GM21447 (cell line): ENCODE data around the gene PORCN.

ENCODE experiments used
- ATAC-seq: cut with Tn5 transposase; IDR thresholded peaks from one replicate; pipeline ENCODE4 v1.9.1; 2021; ENCODE audit not compliant: unreplicated experiment

PORCN gene

DNA sequence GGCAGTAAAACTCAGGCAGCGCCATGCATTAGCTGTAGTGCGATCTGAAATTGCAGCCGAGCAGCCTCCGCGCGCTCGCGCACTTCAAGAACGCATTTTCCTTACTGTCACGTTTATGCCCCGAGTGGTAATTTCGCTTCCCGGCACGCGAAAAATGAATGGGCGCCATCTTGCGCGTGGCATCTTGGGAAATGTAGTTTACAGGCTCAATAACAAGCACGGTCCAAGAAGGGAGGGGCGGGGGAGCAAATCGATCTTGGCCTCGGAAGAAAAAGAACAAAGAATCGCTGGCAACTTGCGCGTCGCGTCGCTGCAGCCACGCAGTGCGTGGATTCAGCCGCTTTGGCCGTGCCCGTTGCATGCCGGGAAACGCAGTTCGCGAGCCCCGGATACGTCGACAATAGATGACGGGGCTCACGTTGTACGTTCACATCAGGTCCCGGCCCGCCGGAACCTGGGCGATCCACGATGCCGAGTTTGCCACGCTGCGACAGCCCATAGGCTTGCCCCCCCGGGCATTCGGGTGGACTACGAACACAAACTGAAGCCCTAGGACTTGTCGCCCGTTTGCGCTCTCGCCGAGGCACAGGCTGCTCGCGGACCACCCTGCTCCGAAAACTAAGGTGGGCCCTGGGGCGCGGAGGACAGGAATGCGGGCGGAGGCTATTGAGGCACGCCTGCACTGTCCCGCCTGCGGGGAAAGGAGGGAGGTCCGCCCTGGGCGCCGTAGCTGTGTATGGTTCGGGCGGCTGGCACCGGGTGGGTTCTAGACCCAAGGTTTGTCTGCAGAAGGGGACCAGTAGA is 32.8 kb upstream of the PORCN start, which contains the start of gene FTSJ1:
TSS of gene FTSJ1 (plus strand) at position 426 of the 804 bp plus-strand sequence. CDS start 1,849 bp downstream, outside the sequence.
- ATAC-seq: peak; percentile 78

DNA sequence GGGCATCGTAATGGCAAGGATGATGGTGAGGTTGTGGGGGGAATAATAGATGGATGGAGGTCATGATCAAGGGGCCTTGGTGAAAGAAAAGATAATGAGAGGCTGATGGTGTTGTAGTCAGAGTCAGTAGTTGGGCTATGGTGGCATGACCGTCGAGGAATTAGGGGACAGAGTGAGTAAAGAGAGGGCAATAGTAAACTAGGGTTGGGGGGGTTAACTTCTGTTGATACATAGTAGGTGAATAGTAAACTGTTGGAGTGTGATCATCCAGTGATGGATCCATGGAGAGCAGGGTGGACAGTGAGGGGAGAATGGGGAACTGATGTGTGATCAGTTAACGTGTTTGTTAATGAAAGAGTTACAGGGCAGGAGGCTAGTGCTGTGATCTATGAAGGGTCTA is 31.9 kb upstream of the PORCN start:
- no peak for ATAC-seq

DNA sequence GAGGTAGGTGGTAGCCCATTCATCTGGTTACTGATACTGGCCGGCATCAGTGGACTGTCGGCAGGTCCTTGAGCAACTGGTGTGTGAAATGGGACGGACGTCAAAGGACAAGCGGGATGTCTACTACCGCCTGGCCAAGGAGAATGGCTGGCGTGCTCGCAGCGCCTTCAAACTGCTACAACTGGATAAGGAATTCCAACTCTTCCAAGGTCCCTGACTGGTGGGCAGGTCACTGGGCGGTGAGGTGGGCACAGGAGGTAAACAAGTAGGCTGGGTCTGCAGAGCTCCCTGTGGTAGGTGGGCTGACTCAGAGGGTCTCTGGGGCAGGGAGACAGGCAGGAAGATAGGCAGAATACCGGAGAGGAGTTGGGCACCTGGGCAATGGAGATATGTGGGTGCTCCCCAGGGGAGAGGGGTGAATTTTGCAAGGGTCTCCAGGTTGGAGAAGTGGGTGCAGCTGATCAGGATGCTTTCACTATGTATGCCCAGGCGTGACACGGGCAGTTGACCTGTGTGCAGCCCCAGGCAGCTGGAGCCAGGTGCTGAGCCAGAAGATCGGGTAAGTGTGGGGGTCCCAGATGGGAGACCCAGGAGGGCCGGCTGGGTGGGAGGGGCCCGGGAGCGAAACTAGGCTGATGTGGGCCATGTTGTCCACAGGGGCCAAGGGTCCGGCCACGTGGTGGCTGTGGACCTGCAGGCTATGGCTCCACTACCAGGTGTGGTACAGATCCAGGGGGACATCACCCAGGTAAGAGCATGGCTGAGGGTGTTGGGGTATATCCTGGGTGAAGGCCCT is 30.6 kb upstream of the PORCN start:
- ATAC-seq: no peak

DNA sequence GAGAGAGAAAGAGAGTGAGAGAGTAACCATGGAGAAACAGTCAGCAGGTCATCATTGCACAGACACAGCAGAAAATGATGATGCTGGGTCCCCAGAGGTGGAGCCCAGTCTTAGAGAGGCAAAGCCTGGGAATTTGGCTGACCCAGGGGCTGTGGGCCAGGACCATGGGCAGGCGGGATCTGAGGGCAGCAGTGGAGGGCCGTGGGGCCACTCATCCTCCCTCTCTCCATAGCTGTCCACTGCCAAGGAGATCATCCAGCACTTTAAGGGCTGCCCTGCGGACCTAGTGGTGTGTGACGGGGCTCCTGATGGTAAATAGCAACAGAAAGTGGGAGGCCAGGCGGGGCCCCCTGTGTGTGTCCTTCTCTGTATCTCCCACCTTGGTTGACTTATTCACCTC is 30.0 kb upstream of the PORCN start:
- ATAC-seq: no peak

DNA sequence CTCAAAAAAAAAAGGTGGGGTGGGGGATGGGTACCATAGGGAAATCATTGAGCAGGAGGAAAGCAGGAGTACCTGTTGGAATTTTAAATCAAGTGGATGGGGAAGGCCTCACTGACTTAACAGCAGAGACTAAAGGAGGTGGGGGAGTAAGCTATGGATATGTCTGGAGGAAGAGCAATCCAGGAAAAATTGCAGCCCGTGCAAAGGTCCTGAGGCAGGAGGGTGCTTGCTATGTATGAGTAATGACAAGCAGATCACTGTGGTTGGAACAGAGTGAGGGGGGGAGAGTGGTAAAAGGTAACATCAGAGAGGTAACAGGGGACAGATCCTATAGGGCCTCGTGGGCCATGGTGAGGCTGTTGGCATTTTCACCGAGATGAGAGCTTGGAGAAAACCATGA is 28.6 kb upstream of the PORCN start:
- ATAC-seq: no peak

DNA sequence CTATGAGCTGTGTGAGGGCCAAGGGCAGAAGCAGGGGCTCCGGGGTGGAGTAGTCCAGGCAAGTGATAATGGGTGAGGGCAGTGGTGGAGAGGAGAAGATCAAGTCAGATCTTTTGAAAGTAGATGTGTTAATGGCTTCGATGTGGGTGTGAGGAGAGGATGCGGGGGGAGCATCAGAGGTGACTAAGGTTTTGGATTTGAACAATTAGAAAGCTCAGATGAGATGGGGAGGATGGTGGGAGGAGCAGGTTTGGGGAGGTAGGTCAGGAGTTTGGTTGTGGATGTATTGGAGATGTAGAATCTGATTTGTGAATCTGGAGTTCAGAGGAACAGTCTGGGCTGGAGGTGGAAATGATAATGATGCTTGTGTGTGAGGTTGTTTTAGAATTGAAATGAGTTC is 28.2 kb upstream of the PORCN start:
- no peak for ATAC-seq

DNA sequence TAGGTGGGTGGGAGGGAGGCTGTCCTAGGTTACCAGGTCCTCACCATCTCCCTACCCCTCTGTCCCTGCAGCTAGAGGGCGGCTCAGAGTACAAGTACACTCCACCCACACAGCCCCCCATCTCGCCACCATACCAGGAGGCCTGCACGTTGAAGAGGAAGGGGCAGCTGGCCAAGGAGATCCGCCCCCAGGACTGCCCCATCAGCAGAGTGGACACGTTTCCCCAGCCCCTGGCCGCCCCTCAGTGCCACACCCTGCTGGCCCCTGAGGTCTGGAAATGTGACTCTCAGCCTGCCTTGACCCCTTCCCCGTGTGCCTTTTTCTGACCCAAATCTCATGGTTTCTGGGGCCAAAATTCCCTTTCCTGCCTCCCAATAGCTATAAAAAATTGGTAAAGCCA is 26.3 kb upstream of the PORCN start:
- no peak for ATAC-seq

DNA sequence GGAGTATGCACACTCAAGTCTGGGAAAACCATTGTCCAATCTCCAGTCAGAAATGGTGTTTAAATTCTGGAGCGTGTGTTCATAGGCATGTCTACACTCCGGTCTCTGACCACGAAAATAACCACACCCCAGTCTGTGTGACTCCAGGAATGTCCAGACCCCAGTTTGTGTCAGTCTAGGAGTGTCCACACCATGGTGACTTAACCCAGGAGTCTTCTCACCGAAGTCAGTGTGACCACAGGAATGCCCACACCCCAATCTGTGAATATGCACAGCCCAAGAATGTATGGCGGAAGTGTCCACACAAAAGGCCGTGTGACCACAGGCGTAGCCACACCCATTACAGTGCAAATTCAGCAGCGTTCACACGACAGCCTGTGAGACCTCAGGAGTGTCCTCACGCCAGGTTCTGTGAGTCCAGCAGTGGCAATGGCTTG is 21.4 kb upstream of the PORCN start:
- no peak for ATAC-seq

DNA sequence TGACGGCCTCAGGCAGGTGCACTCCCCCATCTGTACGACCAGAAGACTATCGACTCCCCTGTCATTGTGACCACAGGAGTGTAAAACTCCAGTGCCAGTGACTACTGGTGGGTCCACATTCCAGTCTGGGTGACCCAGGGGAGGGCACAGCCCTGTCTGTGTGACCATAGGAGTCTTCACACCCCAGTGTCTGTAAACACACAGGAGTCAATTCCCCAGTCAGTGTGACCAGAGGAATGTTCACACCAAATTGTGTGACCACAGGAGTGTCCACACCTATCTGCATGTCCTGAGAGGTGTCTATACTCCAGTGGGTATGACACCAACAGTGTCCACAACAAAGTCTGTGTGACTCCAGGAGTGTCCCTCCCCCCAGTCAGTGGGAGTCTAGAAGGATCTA is 20.8 kb upstream of the PORCN start:
- ATAC-seq: no peak

DNA sequence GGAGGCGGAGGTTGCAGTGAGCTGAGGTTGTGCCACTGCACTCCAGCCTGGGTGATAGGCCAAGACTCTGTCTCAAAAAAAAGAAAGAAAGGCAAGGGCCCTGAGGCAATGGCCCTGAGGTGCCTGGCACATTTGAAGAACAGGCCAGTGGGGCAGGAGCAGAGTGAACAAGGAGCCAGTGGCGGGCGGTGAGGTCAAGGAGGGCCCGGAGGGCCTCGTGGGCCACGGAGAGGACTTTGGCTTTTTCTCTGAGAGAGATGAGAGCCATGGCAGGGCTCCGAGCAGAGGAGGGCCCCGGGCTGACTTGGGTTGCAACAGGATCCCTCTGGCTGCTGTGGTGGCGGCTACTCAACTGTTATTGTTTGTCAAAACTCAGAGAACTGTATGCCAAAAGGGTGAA is 19.5 kb upstream of the PORCN start:
- ATAC-seq: no peak

DNA sequence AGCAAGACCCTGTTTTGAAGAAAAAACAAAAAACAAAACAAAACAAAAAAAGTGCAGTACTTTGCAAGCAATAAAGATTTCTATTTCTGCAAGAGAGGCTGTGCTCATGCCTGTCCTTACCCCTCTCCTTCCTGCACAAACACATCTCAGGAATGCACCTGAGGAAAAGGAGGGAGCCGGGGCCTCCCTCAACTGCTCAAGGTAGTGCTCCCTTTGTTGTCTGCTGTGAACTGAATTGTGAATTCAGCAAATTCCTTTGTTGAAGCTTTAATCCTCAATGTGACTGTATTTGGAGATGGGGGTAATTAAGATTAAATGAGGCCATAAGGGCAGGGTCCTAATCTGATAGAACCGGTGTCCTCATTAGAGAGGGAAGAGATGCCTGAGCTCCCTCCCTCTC is 18.9 kb upstream of the PORCN start:
- ATAC-seq: no peak

DNA sequence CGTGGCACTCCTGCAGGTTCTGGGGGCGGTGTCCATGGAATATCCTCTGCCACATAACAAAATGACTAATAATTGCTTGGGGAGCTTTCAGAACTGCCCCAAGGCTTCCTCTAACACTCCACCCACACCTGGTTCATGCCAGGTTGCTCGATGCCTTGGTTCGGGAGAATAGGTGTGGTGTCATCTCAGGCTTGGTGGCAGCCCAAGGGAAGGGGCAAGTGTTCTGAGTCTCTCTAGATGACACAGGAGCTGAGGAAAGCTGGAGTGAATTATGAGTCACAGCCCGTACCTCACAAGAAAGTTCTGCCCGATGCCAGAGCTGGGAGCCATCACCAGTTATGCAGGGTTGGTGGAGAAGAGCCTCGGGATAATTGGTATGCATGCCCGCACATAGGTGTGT is 18.1 kb upstream of the PORCN start:
- ATAC-seq: no peak

DNA sequence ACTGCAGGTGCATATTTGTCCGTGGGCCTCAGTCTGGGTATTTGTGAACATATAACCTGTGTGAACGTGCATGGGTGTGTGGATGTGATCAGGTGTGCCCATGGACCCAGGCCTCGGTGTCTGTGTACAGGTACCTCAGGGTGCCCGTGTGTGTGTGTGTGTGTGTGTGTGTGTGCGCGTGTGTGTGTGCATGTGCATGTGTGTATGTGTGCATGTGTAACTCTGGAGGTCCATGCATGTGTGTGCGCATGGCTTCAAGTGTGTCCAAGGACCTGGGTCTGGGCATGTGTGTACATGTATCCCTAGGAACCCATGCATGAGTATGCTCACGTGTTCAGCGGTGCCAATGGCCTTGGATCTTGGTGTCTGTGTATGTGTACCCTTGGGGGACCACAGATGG is 17.0 kb upstream of the PORCN start:
- no peak for ATAC-seq

DNA sequence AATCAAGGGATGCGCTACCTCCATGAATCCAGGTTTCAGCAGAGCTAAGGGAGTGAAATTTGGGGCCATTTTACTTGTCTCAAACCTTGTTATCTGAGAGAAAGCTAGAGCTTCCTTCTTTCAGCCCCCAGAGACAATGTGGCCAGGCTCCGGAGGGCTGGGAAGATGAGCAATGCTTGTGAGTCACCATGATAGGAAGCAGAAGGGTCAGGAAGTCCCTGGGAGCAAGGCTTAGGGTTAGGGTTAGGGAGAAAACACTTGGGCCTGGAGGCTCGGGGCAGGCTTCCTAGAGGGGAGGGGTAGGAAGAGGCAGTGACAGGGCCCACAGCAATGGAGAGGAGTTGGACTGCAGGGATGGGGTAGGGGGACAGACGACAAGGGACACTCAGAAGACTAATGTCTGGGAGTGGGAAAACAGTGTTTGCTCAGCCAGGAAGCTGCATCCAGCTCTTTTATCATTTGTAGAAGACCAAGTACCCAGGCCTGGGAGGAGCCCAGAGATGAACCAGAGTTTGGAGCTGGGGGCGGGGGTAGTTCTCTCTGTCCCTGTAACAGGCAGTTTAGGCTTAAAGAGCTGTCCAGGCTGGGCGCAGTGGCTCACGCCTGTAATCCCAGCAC is 16.4 kb upstream of the PORCN start:
- ATAC-seq: no peak

DNA sequence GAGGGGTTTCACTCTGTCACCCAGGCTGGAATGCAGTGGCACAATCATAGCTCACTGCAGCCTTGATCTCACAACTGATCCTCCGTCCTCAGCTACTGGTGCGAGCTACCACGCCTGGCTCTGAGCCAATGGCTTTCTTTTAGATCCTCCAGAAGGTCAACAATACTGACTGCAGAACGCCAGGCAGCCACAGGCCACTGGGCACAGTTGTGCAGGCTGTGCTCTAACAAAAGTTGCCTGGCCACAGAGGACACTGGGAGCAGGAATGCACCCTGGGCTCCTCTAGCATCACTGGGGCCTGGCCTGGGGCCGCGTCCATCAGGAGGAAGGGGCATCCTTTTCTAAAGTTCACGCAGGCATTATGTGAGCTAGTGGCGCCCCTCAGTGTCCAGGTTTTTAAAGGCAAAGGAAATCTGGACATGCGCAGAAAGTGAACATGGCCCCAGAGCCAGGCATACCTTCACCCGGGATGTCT is 14.9 kb upstream of the PORCN start:
- no peak for ATAC-seq

DNA sequence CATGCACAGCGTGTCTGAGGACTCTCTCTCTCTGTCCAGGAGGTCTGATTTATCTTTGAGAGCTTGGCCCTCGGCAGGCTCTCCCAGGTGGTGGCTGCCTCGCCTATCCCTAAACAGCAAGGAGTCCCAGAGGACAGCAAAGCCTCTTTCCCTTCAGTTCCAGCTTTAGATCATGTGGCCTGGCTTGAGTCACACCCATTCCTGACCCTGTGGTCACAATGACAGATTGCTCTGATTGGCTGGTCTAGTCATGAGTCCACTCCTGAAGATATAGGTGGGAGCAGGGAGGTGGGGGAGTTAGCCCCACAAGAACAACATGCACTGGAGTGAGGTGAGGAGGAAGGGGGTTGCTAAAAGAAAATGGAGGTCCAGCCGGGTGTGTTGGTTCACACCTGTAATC is 12.1 kb upstream of the PORCN start:
- no peak for ATAC-seq

DNA sequence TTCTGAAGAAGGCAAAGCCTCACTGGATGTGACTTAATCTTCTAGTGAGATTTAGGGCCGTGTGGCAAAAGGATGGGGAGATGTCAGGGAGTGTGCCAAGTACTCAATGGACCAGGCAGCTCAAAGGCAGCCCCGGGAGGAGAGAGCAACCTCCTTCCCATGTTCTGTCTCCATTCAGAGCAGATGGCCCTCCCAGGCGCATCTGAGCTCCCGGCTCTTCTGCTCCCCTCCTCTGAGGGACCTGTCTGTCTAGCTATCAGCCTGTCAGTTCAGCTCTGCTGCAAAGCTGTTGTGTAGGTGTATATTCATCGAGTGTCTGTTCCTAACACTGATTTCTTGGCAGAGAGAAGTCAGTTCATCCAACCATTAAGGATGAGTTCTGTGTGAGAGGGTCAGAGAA is 10.9 kb upstream of the PORCN start:
- no peak for ATAC-seq

DNA sequence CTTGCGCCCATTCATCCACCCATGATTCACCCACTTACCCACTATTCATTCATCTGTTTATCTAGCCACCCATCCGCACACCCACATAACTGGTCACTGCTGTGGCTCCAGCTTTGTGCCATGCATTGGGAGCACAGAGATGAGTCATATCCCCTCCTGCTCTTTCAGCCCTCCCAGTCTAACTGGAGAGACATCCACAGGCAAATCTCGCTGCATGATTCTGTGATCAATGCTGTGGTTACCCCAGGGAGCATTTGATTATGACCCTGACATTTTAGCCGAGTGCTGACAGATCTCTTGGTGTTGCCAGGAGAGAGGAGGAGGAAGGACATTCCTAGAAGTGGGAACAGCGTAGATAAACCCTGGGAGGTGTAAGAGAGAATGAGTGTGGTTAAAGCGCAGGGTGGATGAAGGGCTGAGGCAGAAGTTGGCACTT is 10.4 kb upstream of the PORCN start:
- no peak for ATAC-seq

DNA sequence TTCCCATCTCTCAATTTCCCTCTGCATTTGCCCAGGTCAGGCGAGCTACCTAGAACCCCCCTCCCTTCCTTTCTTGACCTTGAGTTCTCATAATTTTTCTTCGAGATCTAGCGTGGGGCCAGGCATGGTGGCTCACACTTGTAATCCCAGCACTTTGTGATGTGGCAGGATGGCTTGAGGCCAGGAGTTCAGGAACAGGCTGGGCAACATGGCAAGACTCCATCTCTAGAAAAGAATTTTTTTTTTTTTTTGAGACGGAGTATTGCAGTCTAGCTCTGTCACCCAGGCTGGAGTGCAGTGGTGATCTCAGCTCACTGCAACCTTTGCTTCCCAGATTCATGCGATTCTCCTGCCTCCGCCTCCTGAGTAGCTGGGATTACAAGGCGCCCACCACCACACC is 4.5 kb upstream of the PORCN start:
- ATAC-seq: no peak

DNA sequence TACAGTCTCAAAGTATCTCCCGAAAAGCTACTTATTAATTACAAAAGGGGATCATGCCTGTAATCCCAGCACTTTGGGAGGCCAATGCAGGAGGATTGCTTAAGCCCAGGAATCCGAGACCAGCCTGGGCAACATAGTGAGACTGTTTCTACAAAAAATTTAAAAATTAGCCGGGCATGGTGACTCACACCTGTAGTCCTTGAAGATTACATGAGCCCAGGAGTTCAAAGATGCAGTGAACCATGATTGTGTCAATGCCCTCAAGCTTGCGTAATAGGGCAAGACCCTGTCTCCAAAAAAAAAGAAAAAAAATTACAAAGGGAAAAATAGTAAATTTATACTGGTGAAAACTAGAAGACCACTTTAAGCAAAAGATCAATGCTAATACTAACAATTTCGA is 3.3 kb upstream of the PORCN start:
- ATAC-seq: no peak

DNA sequence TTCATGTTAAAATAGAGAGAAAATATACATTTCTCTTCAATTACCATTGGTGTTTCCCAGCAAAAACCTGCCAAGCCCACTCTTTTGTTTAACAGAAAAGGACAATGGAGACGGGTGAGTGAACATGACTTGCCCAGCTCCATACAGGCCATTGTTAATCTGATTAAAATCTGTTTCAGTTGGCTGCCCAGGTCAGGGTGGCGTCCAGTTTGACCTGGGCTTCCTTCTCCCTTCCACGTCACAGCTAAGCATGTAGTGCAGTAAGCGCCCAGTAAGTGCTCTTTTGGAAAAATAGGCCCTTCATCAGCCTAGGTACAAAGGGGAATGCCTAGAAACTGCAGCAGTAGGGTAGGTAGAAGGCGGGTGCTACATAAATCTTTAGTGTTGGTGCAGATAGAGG is 1.5 kb upstream of the PORCN start:
- ATAC-seq: no peak

DNA sequence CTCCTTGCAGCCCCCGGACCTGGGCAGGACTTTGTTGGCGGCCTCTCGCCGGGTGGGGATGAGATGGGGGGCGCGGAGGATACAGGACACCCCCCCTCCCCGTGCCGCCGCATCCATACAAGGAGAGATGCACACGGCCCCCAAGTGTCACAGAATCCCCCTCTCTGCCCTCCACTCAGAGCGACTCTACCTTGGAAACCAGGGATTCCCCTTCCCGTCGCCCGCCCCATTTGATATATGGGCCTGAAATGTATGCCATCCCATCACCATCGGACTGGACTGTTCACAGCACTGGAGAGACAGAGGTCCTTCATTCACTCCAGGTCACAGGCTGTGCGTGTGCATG is 426 bp downstream of the PORCN start:
- no peak for ATAC-seq
